ENCODE results near the gene CDADC1. TPM values are rescaled to one million over a fixed set of nuclear protein-coding genes. Genes with fewer than 3 reads are reported as not detected.

Gene CDADC1
- total RNA-seq, 1 donor from 2014 or later, result 0.96 TPM

DNA sequence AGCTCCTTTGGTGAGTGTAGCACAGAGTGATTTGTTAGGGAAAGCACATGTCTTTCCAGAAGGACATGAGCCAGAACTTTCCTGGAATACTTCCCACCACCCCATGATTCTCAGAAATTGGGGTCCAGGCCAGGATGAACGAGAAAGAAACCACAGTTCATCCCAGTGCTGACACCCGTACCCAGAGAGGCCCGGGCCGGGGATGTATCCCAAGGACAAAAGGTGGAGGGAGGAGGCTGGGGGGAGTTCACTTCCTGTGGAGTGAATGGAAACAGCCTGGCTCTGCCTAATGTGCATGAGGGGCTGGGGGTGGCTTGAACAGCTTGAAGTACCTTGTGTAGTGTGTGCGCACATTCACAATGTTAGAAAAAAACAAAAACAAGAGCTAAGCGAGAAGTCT is 47.5 kb downstream of the CDADC1 start:
- Histone ChIP-seq H3K4me1 (no peaks in the 10 kb centered on the region), H3K27ac (no peak overlapping the region), H3K4me3 (no peak overlapping the region), H3K9me3 (no peaks in the 10 kb centered on the region), H3K36me3 (no peaks in the 10 kb centered on the region), H3K27me3 (no peaks in the 10 kb centered on the region)
- DNase-seq (ENCODE audit: low spot score in 2 of 2), result no peak
- intact Hi-C loops (cut with DNase I), result no loop called here
- TF ChIP-seq, protein P1, sequence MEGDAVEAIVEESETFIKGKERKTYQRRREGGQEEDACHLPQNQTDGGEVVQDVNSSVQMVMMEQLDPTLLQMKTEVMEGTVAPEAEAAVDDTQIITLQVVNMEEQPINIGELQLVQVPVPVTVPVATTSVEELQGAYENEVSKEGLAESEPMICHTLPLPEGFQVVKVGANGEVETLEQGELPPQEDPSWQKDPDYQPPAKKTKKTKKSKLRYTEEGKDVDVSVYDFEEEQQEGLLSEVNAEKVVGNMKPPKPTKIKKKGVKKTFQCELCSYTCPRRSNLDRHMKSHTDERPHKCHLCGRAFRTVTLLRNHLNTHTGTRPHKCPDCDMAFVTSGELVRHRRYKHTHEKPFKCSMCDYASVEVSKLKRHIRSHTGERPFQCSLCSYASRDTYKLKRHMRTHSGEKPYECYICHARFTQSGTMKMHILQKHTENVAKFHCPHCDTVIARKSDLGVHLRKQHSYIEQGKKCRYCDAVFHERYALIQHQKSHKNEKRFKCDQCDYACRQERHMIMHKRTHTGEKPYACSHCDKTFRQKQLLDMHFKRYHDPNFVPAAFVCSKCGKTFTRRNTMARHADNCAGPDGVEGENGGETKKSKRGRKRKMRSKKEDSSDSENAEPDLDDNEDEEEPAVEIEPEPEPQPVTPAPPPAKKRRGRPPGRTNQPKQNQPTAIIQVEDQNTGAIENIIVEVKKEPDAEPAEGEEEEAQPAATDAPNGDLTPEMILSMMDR (IDR thresholded peaks at IDR 0.05), result no peak

DNA sequence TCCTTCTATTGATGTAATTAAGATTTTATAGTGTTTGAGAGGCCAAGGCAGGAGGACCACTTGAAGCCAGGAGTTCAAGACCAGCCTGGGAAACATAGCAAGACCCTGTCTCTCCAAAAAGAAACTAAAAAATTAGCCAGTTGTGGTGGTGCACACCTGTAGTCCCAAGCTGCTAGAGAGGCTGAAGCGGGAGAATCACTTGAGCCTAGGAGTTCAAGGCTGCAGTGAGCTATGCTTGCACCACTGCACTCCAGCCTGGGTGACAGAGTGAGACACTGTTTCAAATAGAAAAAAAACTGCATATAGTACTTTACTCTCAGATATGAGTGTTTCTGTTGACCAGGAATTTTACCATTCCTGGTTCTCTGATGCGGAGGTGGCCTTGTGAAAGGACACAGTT is 48.9 kb downstream of the CDADC1 start:
- intact Hi-C loops (cut with DNase I), result no loop called here
- Histone ChIP-seq H3K27ac (no peak overlapping the region), H3K36me3 (no peaks in the 10 kb centered on the region), H3K9me3 (no peaks in the 10 kb centered on the region), H3K27me3 (no peaks in the 10 kb centered on the region), H3K4me1 (peaks cover 0 to 2% of the 10 kb centered on the region in 2 donors), H3K4me3 (no peak overlapping the region)
- TF ChIP-seq, protein P1 (IDR thresholded peaks at IDR 0.05), result no peak
- DNase-seq (ENCODE audit: low spot score in 2 of 2), result no peak

DNA sequence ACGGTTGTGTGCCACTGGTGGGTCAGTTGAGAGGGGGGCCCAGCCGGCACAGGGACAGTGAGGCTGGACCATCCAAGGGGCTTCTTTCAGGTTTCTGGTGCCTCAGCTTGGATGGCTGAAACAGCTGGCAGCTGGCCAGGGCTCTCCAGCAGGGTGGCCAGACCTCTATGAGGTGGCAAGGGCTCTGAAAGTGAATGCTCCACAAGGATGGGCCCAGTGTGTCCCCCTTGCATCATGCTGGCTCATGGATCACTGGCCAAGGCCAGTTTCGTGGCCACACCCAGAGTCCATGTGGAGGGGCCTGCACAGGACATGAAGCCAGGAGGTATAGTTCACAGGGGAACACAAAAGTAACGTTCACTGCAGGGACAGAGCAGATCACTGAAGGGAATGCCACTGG is 49.6 kb downstream of the CDADC1 start:
- Histone ChIP-seq H3K9me3 (no peaks in the 10 kb centered on the region), H3K27me3 (no peaks in the 10 kb centered on the region), H3K36me3 (no peaks in the 10 kb centered on the region), H3K4me1 (peaks cover 0 to 6% of the 10 kb centered on the region in 2 donors), H3K4me3 (no peak overlapping the region), H3K27ac (no peak overlapping the region)
- DNase-seq (ENCODE audit: low spot score in 2 of 2), result no peak
- TF ChIP-seq, protein P1 (IDR thresholded peaks at IDR 0.05), result no peak
- intact Hi-C loops (cut with DNase I), result no loop called here

GRCh38 chr13:49298416-49298815 is 50.7 kb downstream of the CDADC1 start:
- TF ChIP-seq, protein P1 (IDR thresholded peaks at IDR 0.05), result no peak
- Histone ChIP-seq H3K27ac (no peak overlapping the region), H3K9me3 (no peaks in the 10 kb centered on the region), H3K36me3 (no peaks in the 10 kb centered on the region), H3K27me3 (no peaks in the 10 kb centered on the region), H3K4me1 (peaks cover 0 to 6% of the 10 kb centered on the region in 2 donors), H3K4me3 (no peak overlapping the region)
- no peak for DNase-seq (ENCODE audit: low spot score in 2 of 2)
- intact Hi-C loops (cut with DNase I), result no loop called here

DNA sequence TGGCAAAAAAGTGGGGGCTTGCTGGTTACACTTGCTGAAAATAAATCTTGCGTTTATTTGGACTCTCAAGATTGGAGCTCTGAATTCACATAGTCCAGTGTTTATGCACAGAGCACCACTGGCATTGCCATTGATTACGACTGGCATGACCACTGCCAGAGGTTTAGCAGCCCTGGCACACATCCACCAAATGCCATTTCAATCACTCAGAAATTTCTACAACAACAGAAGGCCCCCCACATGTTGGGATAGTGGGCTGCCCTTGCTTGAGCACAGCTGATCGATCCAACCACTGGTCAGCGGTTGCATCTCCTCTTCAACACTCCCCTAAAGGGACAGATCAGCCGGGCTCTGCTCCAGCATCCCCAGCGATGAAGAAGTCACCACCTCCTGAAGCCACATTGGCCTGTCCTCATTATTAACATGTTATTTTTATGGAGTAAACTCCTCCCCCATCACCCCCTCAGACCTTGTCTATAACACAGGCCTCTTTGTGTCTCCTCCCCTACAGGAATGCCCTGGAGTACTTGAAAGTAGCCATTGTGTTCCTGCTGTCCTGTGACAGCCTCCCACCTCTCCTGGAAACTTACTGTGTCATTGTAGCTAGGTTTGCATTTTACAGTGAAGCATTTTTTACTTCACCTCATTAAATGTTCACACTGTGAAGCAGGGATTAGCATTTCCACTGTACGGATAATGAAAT is 51.3 kb downstream of the CDADC1 start:
- H3K27ac ChIP-seq, result no peak overlapping the region
- intact Hi-C loops (cut with DNase I), result no loop called here

More for the DNA sequence above, 51.3 kb downstream of the CDADC1 start:
- Histone ChIP-seq H3K36me3 (no peaks in the 10 kb centered on the region), H3K4me1 (peaks cover 0 to 6% of the 10 kb centered on the region in 2 donors), H3K4me3 (no peak overlapping the region), H3K9me3 (no peaks in the 10 kb centered on the region), H3K27me3 (no peaks in the 10 kb centered on the region)
- DNase-seq (ENCODE audit: low spot score in 2 of 2), result no peak
- TF ChIP-seq, protein P1 (IDR thresholded peaks at IDR 0.05), result no peak

Data from ascending aorta (tissue), 2 donors.